Measurements from ENCODE around the gene C1QL1. TPM values are rescaled to one million over a fixed set of nuclear protein-coding genes. Genes with fewer than 3 reads are reported as not detected.
A peak's percentile ranks its signal among the peaks of the same experiment; 100 is the strongest.

C1QL1 gene
- total and polyA plus RNA-seq, 2 of the 13 experiments (the other 11 are each of a cell fraction or from before 2014, with no cell fraction given): 0.11 TPM

- 0 out of 2 replicates have a peak, but pooled peaks have one; percentile 34 for TF ChIP-seq REL (CRISPR knock-in tag; conservative IDR thresholded peaks at IDR 0.05)
- no peak for TF ChIP-seq ZNF17 (CRISPR knock-in tag; IDR thresholded peaks at IDR 0.05)
- TF ChIP-seq ARID5B (CRISPR knock-in tag; IDR thresholded peaks at IDR 0.05): 0 out of 2 replicates have a peak, but pooled peaks have one; percentile 25
- TF ChIP-seq MED1 (CRISPR knock-in tag; IDR thresholded peaks at IDR 0.05): no peak
- TF ChIP-seq XRCC5 (optimal IDR thresholded peaks at IDR 0.05; ENCODE audit: low read length): peak; percentile 82
- TF ChIP-seq SYNCRIP (IDR thresholded peaks at IDR 0.05; ENCODE audit: insufficient read depth, low read depth, low read length): no peak
- TF ChIP-seq ZNF564 (CRISPR knock-in tag; IDR thresholded peaks at IDR 0.05): no peak
- TF ChIP-seq ZNF749 (CRISPR knock-in tag; IDR thresholded peaks at IDR 0.05; ENCODE audit: borderline replicate concordance): 0 out of 2 replicates have a peak, but pooled peaks have one; percentile 35
- 0 out of 2 replicates have a peak, but pooled peaks have one; percentile 61 for TF ChIP-seq DNMT1 (CRISPR knock-in tag; IDR thresholded peaks at IDR 0.05)
- TF ChIP-seq FOXC1 (CRISPR knock-in tag; IDR thresholded peaks at IDR 0.05; ENCODE audit: borderline replicate concordance): peak; percentile 66; the same call in 1 of the 2 replicates
- TF ChIP-seq ZFP36 (IDR thresholded peaks at IDR 0.05; ENCODE audit: borderline replicate concordance, low read depth, low read length, partially characterized antibody): no peak
- TF ChIP-seq NR0B2 (CRISPR knock-in tag; IDR thresholded peaks at IDR 0.05): peak; percentile 29; the same call in 1 of the 2 replicates
- 0 out of 2 replicates have a peak, but pooled peaks have one; percentile 29 for TF ChIP-seq ZNF383 (CRISPR knock-in tag; IDR thresholded peaks at IDR 0.05; ENCODE audit: borderline replicate concordance)
- TF ChIP-seq GLMP (CRISPR knock-in tag; IDR thresholded peaks at IDR 0.05; ENCODE audit: borderline replicate concordance): no peak
- TF ChIP-seq KLF13 (CRISPR knock-in tag; IDR thresholded peaks at IDR 0.05): 0 out of 2 replicates have a peak, but pooled peaks have one; percentile 49
- peak; percentile 60; the same call in 1 of the 2 replicates for TF ChIP-seq GABPB1 (CRISPR knock-in tag; IDR thresholded peaks at IDR 0.05)
- peak; percentile 51; the same call in 1 of the 2 replicates for TF ChIP-seq ZNF619 (CRISPR knock-in tag; IDR thresholded peaks at IDR 0.05)
- TF ChIP-seq NCOR1 (IDR thresholded peaks at IDR 0.05; ENCODE audit: borderline replicate concordance, low read length): no peak
- TF ChIP-seq ZFP91 (CRISPR knock-in tag; IDR thresholded peaks at IDR 0.05; ENCODE audit: borderline replicate concordance): peak; percentile 85
- peak; percentile 86 for TF ChIP-seq MEIS1 (CRISPR knock-in tag; IDR thresholded peaks at IDR 0.05; ENCODE audit: borderline replicate concordance)
- peak; percentile 68; the same call in 1 of the 2 replicates for TF ChIP-seq ZSCAN21 (CRISPR knock-in tag; IDR thresholded peaks at IDR 0.05; ENCODE audit: borderline replicate concordance)
Observed at GRCh38 chr17:44911133-44912001, 56.7 kb downstream of the C1QL1 start (continued).

All from HepG2 (cell line).